ENCODE measurements around the gene RFC3.

- TF ChIP-seq ZNF274 (IDR thresholded peaks at IDR 0.05; ENCODE audit: low read depth, low read length) (no peak), YY1 (IDR thresholded peaks at IDR 0.05; ENCODE audit: insufficient read depth, insufficient read length) (no peak), SUZ12 (IDR thresholded peaks at IDR 0.05; ENCODE audit: extremely low read depth, insufficient read depth, insufficient read length) (no peak)
Measured at GRCh38 chr13:33815011-33815550, 2.9 kb upstream of the RFC3 start.

Data from NT2/D1 (cell line).